GM21526 (cell line): ENCODE results near the gene HOXD8.

Source experiments
- ATAC-seq: cut with Tn5 transposase; IDR thresholded peaks from one replicate; pipeline ENCODE4 v1.9.1; 2021; ENCODE audit warnings: moderate library complexity; ENCODE audit not compliant: unreplicated experiment, low FRiP score

Gene HOXD8

GRCh38 chr2:176142281-176142680, 12.8 kb downstream of the HOXD8 start:
- no peak for ATAC-seq

GRCh38 chr2:176145085-176145969, 15.8 kb downstream of the HOXD8 start:
- ATAC-seq = no peak

GRCh38 chr2:176146101-176146500, 16.6 kb downstream of the HOXD8 start:
- no peak for ATAC-seq

- ATAC-seq = no peak
Measured at GRCh38 chr2:176146645-176147044, 17.1 kb downstream of the HOXD8 start.

DNA sequence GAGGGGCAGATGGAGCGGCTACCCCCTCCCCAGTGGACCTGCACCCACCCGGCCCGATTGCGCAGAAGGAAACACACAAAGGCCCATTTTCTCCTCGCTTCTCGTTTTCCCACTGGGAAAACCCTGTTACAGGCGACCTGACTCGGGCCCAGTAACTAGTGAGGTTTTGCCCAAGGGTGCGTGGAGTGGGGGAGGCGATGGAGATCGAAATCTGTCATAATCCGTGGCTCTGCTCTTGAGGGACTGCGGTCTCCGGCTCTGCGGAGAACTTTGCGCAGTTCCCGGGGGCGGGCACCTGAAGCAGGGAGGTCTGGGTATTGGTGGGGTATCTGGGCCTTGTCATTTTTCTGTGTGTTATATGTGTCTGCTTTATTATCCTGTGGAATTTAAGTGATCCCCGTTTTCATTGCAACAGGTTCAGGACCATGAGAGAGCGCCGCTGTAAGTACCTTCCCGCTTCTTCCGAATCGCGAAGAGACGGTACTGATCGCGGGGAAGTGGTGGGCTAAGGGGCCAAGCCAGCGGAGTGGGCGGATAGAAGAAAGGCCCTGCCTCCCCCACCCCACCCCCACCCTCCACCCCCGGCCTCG, 17.8 kb downstream of the HOXD8 start:
- no peak for ATAC-seq

DNA sequence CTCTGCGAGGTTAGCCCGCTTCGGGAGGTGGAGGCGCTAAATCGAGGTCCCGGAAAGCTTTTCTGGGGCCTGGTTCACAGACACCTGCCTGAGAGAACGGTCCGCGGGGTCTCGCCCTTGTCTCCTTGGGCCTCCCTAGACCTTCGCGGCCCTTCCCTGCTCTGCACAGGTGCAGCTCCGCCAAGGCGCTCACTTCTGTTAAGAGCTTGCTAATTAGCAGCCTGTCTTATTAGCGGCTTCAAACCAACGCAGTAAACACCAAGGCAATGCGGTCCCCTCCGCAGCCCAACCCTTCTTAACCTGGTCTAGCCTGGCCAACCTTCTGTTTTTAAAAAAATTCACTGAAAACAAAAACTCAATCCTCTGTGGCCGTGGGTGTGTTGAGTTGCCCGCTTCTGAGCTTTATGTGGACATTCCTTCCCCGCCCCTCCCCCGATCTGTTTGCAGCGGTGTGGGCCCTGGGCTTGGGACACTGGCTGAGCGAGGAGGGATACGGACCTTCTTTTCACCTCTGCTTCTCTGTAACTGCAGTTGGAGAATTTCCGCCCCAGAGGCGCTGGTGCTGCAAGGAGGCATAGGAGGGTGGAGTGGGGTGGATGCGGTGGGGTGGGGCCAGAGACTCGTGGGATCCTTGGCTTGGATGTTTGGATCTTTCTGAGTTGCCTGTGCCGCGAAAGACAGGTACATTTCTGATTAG, 18.4 kb downstream of the HOXD8 start:
- ATAC-seq = no peak

- ATAC-seq = no peak
Measured at GRCh38 chr2:176148751-176149421, 19.4 kb downstream of the HOXD8 start.

- ATAC-seq = no peak
Measured at GRCh38 chr2:176149481-176149938, 20.0 kb downstream of the HOXD8 start.

DNA sequence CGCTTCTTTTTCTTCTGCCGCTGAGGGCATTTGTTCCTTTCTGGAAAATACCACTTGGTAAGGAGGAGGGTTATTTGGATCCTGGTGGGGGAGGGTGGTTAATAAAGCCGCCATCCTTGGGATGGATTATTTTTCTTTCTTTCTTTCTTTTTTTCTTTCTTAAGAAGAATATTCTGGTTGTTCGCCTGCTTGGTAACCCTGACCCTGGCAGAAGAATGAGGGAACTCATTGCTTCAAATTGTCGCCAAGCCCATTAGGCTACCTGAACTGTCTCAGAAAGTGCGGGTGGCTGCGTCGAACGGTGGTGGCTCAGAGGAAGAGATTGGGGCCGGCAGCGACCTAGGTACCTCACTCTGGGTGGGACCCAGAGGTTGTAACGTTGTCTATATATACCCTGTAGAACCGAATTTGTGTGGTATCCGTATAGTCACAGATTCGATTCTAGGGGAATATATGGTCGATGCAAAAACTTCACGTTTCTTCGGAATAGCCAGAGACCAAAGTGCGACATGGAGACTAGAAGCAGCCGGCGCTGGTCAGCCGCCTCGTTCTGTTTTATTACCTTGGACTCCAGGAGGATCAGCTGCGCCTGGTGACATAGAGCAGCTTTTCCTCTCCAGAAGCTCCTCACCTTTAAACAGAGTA, 20.6 kb downstream of the HOXD8 start:
- ATAC-seq = no peak

DNA sequence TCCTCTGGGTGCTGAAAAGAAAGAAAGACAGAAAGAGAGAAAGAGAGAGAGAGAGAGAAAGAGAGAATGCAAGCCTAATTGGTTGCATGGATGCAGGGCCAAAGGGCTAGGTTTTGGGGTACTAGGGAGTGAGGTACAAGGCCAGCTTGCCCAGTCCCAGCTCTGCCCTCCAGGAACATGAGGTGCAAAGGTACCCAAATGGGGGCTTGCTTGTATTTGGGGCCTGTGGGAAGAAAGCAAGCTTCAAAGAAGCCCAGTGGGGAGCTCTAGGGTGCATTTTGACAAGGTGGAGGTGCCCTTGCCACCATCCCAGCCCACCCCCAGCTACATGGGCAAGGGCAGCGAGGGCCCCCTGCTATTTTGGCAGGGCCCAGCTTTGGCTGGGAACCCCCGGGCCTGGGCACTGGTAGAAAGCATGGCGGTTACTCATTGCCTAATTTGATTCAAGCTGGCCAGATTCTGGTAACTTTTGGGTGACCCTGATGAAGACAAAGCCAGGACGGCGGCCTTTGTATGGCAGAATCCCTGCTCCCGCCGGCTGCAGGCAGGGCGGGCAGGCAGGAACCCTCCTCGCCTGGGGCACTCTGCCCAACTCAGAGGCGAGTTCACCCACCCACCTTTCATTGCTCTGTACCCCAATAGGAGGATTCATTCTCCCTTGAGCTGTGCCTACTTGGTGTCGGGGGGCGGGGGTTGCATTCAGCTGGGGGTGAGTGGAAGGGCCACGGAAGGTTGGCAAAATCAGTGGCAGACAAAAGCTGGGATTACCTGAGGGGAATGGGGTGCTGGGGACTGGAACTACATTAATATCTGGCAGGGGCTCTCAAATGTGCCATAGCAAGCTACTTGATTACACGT, 21.3 kb downstream of the HOXD8 start:
- ATAC-seq = no peak

DNA sequence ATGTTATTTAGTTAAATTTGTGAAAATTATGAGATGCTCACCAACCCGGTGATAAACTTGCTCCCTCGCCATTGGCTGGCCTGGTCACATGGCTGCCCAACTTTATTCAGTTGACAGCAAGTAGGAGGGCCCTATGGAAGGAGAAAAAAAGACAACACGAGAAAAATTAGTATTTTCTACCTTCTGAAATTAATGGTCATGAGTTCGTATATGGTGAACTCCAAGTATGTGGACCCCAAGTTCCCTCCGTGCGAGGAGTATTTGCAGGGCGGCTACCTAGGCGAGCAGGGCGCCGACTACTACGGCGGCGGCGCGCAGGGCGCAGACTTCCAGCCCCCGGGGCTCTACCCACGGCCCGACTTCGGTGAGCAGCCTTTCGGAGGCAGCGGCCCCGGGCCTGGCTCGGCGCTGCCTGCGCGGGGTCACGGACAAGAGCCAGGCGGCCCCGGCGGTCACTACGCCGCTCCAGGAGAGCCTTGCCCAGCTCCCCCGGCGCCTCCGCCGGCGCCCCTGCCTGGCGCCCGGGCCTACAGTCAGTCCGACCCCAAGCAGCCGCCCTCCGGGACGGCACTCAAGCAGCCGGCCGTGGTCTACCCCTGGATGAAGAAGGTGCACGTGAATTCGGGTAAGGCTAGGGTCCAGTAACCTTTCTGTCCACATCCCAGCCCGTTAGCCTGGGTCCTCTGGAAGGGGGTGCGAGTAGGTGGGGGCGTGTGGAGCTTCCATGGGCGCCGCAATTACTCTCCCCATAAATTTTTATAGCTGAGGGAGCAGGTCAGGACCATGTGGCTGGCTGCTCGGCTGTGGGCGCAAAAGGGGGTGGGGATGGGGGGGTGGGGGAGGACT, 22.2 kb downstream of the HOXD8 start, which contains the start of gene HOXD4:
Gene HOXD4 (plus strand): TSS at position 109 of the 846 bp plus-strand sequence. CDS start 84 bp downstream, at position 193.
- ATAC-seq = no peak

DNA sequence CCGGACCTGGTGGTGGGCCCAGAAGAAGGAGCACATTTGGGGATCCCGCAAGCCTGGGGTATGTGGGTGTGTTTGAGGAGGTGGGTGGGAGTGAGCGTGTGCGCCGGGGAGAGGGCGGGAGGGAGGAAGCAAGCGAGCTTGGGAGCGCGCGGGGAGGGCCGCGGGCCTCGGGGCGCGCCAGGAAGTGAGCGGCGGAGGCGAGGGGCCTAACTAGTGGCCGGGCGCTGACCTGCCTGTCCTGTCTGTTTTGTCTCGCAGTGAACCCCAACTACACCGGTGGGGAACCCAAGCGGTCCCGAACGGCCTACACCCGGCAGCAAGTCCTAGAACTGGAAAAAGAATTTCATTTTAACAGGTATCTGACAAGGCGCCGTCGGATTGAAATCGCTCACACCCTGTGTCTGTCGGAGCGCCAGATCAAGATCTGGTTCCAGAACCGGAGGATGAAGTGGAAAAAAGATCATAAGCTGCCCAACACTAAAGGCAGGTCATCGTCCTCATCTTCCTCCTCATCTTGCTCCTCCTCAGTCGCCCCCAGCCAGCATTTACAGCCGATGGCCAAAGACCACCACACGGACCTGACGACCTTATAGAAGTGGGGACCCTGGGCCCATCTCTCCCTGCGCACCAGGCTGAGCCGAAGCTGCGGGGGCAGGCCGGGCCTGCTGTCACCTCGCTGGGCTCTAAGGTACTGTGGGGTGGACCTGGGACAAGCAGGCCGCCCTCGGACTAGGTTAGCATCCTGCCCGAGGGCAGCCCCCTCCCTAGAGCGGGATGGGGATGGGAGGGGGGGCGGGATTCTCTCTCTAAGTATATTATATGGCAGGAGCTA, 23.1 kb downstream of the HOXD8 start:
- ATAC-seq = no peak

- no peak for ATAC-seq
Measured at GRCh38 chr2:176154576-176155252, 25.2 kb downstream of the HOXD8 start.

- ATAC-seq = no peak
Measured at GRCh38 chr2:176155356-176156044, 26.0 kb downstream of the HOXD8 start.

DNA sequence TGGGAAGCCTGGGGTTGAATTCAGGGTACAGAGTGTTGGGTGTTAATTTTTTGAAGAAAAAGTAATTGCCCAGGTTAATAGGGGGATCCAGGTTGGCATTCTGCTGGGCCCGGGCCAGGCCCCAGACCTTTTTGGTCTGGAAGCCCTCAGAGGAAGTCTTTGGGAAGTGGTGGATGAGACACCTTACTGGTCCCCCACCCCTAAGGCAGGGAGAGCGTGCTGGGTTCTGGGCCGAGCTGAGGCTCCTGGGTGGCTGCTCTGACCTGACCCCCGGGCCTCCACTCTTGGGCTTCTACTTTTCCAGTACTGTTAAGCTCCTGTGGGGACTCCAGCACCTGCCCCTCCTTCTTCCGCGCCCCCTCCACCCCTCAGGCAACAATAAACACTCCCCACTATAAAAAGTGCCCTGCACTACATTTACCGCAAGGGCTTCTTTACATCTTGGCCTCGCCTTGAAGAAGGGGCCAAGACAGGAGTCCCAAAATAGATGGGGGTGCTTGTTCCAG, 26.8 kb downstream of the HOXD8 start:
- no peak for ATAC-seq

- ATAC-seq = no peak
Measured at GRCh38 chr2:176156807-176157498, 27.4 kb downstream of the HOXD8 start, which contains the start of gene HOXD3. TSS of gene HOXD3 (plus strand) at chr2:176157307. CDS start at chr2:176169115, 11,808 bp downstream.
